Fibroblast of lung (primary cell): ENCODE data around the gene AMBRA1. TPM values are rescaled to one million over a fixed set of nuclear protein-coding genes. Genes with fewer than 3 reads are reported as not detected.

Experiments
- DNase-seq, 2 donors: peaks; one replicate each; pipeline versions ENCODE4 v3.0.0 to v3.0.0-alpha.2; 2010; ENCODE audit warnings: low read depth in 2 of 2
- H2AFZ ChIP-seq: 2 replicates; pipeline ENCODE4 v1.5.1; 2012; ENCODE audit warnings: low read length, control low read depth, inconsistent platforms
- H3K27ac ChIP-seq: 2 replicates; pipeline ENCODE4 v1.5.1; 2011; ENCODE audit warnings: low read length, control low read depth; ENCODE audit not compliant: insufficient read depth
- H3K27me3 ChIP-seq: 2 replicates; pipeline ENCODE4 v1.5.1; 2011; ENCODE audit warnings: mild to moderate bottlenecking, low read length; ENCODE audit not compliant: control insufficient read depth, insufficient read depth
- H3K36me3 ChIP-seq: 2 replicates; pipeline ENCODE4 v1.5.1; 2011; ENCODE audit warnings: low read length; ENCODE audit not compliant: control insufficient read depth, insufficient read depth
- H3K4me1 ChIP-seq: 2 replicates; pipeline ENCODE4 v1.5.1; 2011; ENCODE audit warnings: low read length; ENCODE audit not compliant: control insufficient read depth, insufficient read depth; ENCODE audit errors: extremely low read depth
- H3K4me2 ChIP-seq: 2 replicates; pipeline ENCODE4 v1.5.1; 2011; ENCODE audit warnings: low read length, control low read depth; ENCODE audit not compliant: insufficient read depth; ENCODE audit errors: extremely low read depth
- H3K4me3 ChIP-seq, 4 experiments: fragments of 200-600 bp in 1 of 4; sonication (generic) in 1 of 4; replicated peaks in 1 of 4; 2 replicates each; pipeline ENCODE4 v1.5.1; 2011 to 2016; ENCODE audit warnings: low read length in 4 of 4, low read depth in 3 of 4, mild to moderate bottlenecking in 3 of 4, control low read depth in 2 of 4, inconsistent platforms in 1 of 4, mixed read lengths in 1 of 4; ENCODE audit not compliant: insufficient read depth in 1 of 4; ENCODE audit errors: control extremely low read depth in 1 of 4
- H3K79me2 ChIP-seq: 2 replicates; pipeline ENCODE4 v1.5.1; 2012; ENCODE audit warnings: mild to moderate bottlenecking, low read length, inconsistent platforms; ENCODE audit not compliant: control insufficient read depth, insufficient read depth
- H3K9ac ChIP-seq: 2 replicates; pipeline ENCODE4 v1.5.1; 2011; ENCODE audit warnings: mild to moderate bottlenecking, low read length, control low read depth; ENCODE audit not compliant: insufficient read depth
- H3K9me3 ChIP-seq: 2 replicates; pipeline ENCODE4 v1.5.1; 2012; ENCODE audit warnings: low read depth, low read length; ENCODE audit not compliant: control insufficient read depth, insufficient read depth
- H4K20me1 ChIP-seq: 2 replicates; pipeline ENCODE4 v1.5.1; 2011; ENCODE audit warnings: low read length; ENCODE audit not compliant: control insufficient read depth, insufficient read depth; ENCODE audit errors: extremely low read depth
- CTCF ChIP-seq, 2 donors: IDR thresholded peaks in 1 of 2; conservative IDR thresholded peaks in 1 of 2; 1 replicate in 1 of 2; 2 replicates in 1 of 2; pipeline ENCODE4 v1.5.1; 2011 to 2012; ENCODE audit warnings: low read length in 2 of 2, control low read depth in 1 of 2, inconsistent platforms in 1 of 2, low read depth in 1 of 2, mild to moderate bottlenecking in 1 of 2
- EZH2 ChIP-seq: IDR thresholded peaks from 2 replicates; pipeline ENCODE4 v1.5.1; 2012; ENCODE audit warnings: low read length, control low read depth, mild to moderate bottlenecking; ENCODE audit errors: missing control alignments
- polyA plus RNA-seq, 2 donors: library from polyadenylated mRNA; depleted of rRNA in 1 of 2; stranded (reverse) in 1 of 2; unstranded in 1 of 2; fragments of >200 nt; gene quantifications; 2 replicates each; pipeline ENCODE4 v1.2.1, GENCODE V29; 2011 to 2012; ENCODE audit warnings: missing spikeins in 1 of 2
- total RNA-seq: library from RNA; depleted of rRNA; stranded (reverse); fragments of >200 nt; gene quantifications from 2 replicates; pipeline ENCODE4 v1.2.1, GENCODE V29; 2014

Gene AMBRA1
- total and polyA plus RNA-seq, 2 donors (not counting 1 experiment from before 2014, with no cell fraction given): 8.3 to 23.3 TPM

- no peaks in the 10 kb centered on the region for H3K36me3 ChIP-seq
- peaks cover under 1% of the 10 kb centered on the region for H4K20me1 ChIP-seq
- no peak overlapping the region for H3K4me3 ChIP-seq
- H3K9me3 ChIP-seq: no peaks in the 10 kb centered on the region
- no peak overlapping the region for H2AFZ ChIP-seq
- no peak overlapping the region for H3K4me2 ChIP-seq
- no peak for DNase-seq
- TF ChIP-seq CTCF (conservative IDR thresholded peaks at IDR 0.05 in 1 of 2, IDR thresholded peaks at IDR 0.05 in 1 of 2; ENCODE audit: low read depth in 1 of 2, low read length in 2 of 2): no peak
- no peak overlapping the region for H3K27ac ChIP-seq
- H3K4me1 ChIP-seq: no peaks in the 10 kb centered on the region
- H3K79me2 ChIP-seq: peaks cover 19% of the 10 kb centered on the region
- no peaks in the 10 kb centered on the region for H3K27me3 ChIP-seq
- no peak overlapping the region for H3K9ac ChIP-seq
Measured at GRCh38 chr11:46570790-46571398, 22.9 kb downstream of the AMBRA1 start.

- TF ChIP-seq EZH2 (no peak), CTCF (conservative IDR thresholded peaks at IDR 0.05 in 1 of 2, IDR thresholded peaks at IDR 0.05 in 1 of 2; ENCODE audit: low read depth in 1 of 2, low read length in 2 of 2) (no peak)
Measured at GRCh38 chr11:46565232-46565840, 28.5 kb downstream of the AMBRA1 start.

DNA sequence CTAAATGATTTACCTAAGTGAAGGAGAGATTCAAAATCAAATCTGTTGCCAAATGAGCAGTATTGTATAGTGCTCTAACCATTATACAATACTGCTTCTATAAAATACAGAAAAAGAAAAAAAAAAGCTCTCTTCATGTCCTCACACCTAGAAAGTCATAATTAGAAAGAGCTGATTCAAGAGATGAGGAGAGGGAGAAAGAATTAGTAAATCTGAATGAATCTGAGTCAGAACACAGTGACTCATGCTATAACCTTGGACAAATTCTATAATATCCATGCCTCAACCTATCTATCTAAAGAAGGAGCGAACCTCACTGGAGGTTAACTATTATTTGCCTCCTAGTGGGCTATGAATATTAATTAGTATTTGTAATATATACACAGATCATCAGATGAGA is 29.4 kb downstream of the AMBRA1 start:
- TF ChIP-seq CTCF (conservative IDR thresholded peaks at IDR 0.05 in 1 of 2, IDR thresholded peaks at IDR 0.05 in 1 of 2; ENCODE audit: low read depth in 1 of 2, low read length in 2 of 2): no peak
- Histone ChIP-seq H3K36me3 (no peaks in the 10 kb centered on the region), H3K4me2 (no peak overlapping the region), H3K27me3 (no peaks in the 10 kb centered on the region), H3K4me3 (no peak overlapping the region), H3K79me2 (peaks cover 17% of the 10 kb centered on the region), H3K4me1 (no peaks in the 10 kb centered on the region), H4K20me1 (no peaks in the 10 kb centered on the region), H3K27ac (no peak overlapping the region), H3K9me3 (no peaks in the 10 kb centered on the region), H3K9ac (no peak overlapping the region), H2AFZ (no peak overlapping the region)
- peak; percentile 52 to 72 for DNase-seq

More at GRCh38 chr11:46565232-46565840, 28.5 kb downstream of the AMBRA1 start:
- Histone ChIP-seq H3K79me2 (peaks cover 19% of the 10 kb centered on the region), H3K27ac (no peak overlapping the region), H4K20me1 (no peaks in the 10 kb centered on the region), H2AFZ (no peak overlapping the region), H3K9ac (no peak overlapping the region), H3K4me1 (no peaks in the 10 kb centered on the region), H3K36me3 (no peaks in the 10 kb centered on the region), H3K4me3 (no peak overlapping the region), H3K27me3 (no peaks in the 10 kb centered on the region), H3K4me2 (no peak overlapping the region), H3K9me3 (no peaks in the 10 kb centered on the region)
- peak in 1 of 2 donors; percentile 42 for DNase-seq
